Upper lobe of left lung (tissue), 4 donors: ENCODE measurements around the gene SMIM13.

ENCODE experiments used
- CTCF ChIP-seq, 6 experiments: fragments of 450-650 bp in 4 of 6; fragments of 200-600 bp in 2 of 6; sonication (generic) in 2 of 6; IDR thresholded peaks; one replicate each; pipeline ENCODE4 v1.5.1; 2016 to 2019; ENCODE audit warnings: antibody characterized with exemption in 6 of 6
- EP300 ChIP-seq, 4 donors: sonication (generic); formaldehyde crosslinking; IDR thresholded peaks; one replicate each; pipeline ENCODE4 v1.5.1; 2017; ENCODE audit warnings: antibody characterized with exemption in 4 of 4, control low read depth in 2 of 4
- POLR2A ChIP-seq, 4 donors: fragments of 450-650 bp; IDR thresholded peaks; one replicate each; pipeline ENCODE4 v1.5.1; 2016 to 2017; ENCODE audit warnings: antibody characterized with exemption in 4 of 4, mild to moderate bottlenecking in 2 of 4
- POLR2AphosphoS5 ChIP-seq, 2 donors: sonication (generic); formaldehyde crosslinking; IDR thresholded peaks; one replicate each; pipeline ENCODE4 v1.5.1; 2017; ENCODE audit warnings: antibody characterized with exemption in 2 of 2

- no peak for TF ChIP-seq CTCF (IDR thresholded peaks at IDR 0.05)
- TF ChIP-seq POLR2AphosphoS5 (IDR thresholded peaks at IDR 0.05), result no peak
- TF ChIP-seq POLR2A (IDR thresholded peaks at IDR 0.05), result no peak
- TF ChIP-seq EP300 (IDR thresholded peaks at IDR 0.05), result no peak
Observed at GRCh38 chr6:11065436-11066202, 28.0 kb upstream of the SMIM13 start.
